GM12872 (cell line): ENCODE data around the gene ERMARD.

Experiments
- CTCF ChIP-seq: IDR thresholded peaks from 3 replicates; pipeline ENCODE4 v1.5.1; 2011; ENCODE audit warnings: low read depth, mild to moderate bottlenecking, low read length, moderate library complexity; ENCODE audit not compliant: insufficient read depth

Gene ERMARD

GRCh38 chr6:169806701-169807100 is 55.3 kb downstream of the ERMARD start:
- no peak for TF ChIP-seq CTCF

GRCh38 chr6:169807229-169807628 is 55.8 kb downstream of the ERMARD start:
- TF ChIP-seq CTCF, result no peak

GRCh38 chr6:169807699-169808607 is 56.5 kb downstream of the ERMARD start:
- no peak for TF ChIP-seq CTCF

- TF ChIP-seq CTCF, result no peak
Observed at GRCh38 chr6:169808608-169808967, 57.2 kb downstream of the ERMARD start.

GRCh38 chr6:169809386-169809785 is 58.0 kb downstream of the ERMARD start:
- no peak for TF ChIP-seq CTCF

- TF ChIP-seq CTCF, result no peak
Observed at GRCh38 chr6:169810066-169810989, 58.9 kb downstream of the ERMARD start.

- TF ChIP-seq CTCF, result no peak
Observed at GRCh38 chr6:169811072-169811471, 59.6 kb downstream of the ERMARD start.
